GM12875 (cell line): Measurements from ENCODE around the gene SALL2.

Experiments
- H3K4me3 ChIP-seq: one replicate; pipeline ENCODE4 v1.5.1; 2011; ENCODE audit warnings: low read depth, low read length, control low read depth
- TF ChIP-seq, protein P1 (sequence below): IDR thresholded peaks from 2 replicates; pipeline ENCODE4 v1.5.1; 2011; ENCODE audit warnings: low read depth, mild to moderate bottlenecking, control low read depth, inconsistent platforms, low read length, moderate library complexity, borderline replicate concordance; ENCODE audit not compliant: insufficient read depth

The SALL2 gene

DNA sequence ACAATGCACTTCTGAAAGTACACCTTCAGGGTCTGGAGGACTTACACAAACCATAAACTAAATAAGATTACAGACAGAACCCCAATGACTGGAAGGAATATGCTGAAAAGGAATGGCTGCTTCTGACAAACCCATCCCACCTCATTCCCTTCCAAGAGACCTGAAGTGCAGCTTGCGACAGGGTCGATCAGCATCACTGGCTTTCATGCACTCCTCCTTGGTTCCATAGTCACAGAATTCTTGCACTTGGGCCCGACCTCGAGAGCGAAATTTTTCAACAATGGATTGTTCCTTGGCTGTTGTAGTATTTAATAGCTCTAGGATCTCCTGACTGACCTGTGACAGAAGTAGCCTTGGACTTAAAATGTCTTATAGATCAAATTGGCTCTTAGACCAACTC lies 24.6 kb downstream of the SALL2 start:
- no peak overlapping the region for H3K4me3 ChIP-seq
- TF ChIP-seq, protein P1, sequence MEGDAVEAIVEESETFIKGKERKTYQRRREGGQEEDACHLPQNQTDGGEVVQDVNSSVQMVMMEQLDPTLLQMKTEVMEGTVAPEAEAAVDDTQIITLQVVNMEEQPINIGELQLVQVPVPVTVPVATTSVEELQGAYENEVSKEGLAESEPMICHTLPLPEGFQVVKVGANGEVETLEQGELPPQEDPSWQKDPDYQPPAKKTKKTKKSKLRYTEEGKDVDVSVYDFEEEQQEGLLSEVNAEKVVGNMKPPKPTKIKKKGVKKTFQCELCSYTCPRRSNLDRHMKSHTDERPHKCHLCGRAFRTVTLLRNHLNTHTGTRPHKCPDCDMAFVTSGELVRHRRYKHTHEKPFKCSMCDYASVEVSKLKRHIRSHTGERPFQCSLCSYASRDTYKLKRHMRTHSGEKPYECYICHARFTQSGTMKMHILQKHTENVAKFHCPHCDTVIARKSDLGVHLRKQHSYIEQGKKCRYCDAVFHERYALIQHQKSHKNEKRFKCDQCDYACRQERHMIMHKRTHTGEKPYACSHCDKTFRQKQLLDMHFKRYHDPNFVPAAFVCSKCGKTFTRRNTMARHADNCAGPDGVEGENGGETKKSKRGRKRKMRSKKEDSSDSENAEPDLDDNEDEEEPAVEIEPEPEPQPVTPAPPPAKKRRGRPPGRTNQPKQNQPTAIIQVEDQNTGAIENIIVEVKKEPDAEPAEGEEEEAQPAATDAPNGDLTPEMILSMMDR = no peak

DNA sequence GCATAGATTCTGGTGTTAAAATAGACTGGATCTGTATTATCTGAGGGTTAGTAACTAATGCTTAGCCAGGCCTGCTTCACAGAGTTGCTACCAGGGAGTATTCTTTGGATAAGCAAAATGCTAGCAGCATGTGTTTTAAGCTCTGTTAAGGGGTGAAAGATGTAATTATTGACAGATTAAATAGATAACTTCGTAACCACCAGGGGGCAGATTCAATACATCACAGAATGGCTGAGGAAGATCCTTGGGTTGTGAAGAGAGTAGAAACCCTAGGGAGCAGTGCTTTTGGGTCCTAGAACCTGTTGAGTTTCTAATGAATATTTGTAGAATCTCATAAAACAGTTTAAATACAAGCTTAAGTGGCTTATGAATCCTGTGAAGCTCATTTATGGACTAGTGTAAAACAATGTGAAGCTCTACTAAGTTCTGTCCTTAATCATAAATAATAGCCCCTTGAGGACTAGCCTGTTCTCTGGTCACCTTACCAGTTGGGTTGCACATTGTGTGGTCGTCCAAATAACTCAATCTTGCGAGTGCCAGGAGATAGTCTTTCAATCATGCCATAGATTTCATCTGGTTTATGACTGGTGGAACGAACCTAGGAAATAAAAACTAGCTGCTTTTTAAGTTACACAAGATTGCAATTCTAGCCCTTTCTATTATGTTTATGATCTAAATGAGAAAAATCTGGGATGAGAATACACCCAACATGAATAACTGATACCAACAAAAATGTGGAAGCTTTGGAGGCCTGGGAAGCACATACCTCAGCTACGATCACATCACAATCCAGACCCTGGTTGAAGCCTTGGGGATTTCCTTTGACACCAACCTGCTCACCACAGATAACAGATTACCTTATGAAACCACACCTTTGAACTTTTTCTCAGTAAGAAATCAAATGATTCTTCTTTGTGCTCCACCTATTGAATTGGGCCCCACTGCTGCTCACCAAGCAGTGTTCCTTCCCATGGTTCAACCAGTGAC lies 27.3 kb downstream of the SALL2 start:
- no peak overlapping the region for H3K4me3 ChIP-seq
- TF ChIP-seq, protein P1 = peak; percentile 35; the same call in 1 of the 2 replicates

DNA sequence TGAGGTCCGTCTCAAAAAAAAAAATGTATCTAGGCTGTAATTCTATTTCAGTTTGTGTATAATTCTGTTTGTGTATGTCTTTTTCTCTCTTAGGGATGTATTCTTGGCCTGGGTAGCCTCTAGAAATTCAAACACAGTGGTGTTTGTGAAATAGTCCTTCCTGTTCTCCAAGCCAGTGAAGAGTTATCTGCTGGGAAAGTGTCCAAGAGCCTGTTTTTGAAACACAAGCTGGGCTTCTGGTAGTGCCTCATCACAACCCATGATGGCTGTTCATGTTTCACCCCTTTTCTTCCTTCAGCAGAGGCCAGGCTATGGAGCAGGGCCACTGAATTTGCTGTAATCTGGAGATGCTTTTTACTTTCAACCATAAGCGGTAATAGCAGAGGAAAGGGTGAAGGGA lies 29.7 kb downstream of the SALL2 start:
- TF ChIP-seq, protein P1 = no peak
- H3K4me3 ChIP-seq = no peak overlapping the region

DNA sequence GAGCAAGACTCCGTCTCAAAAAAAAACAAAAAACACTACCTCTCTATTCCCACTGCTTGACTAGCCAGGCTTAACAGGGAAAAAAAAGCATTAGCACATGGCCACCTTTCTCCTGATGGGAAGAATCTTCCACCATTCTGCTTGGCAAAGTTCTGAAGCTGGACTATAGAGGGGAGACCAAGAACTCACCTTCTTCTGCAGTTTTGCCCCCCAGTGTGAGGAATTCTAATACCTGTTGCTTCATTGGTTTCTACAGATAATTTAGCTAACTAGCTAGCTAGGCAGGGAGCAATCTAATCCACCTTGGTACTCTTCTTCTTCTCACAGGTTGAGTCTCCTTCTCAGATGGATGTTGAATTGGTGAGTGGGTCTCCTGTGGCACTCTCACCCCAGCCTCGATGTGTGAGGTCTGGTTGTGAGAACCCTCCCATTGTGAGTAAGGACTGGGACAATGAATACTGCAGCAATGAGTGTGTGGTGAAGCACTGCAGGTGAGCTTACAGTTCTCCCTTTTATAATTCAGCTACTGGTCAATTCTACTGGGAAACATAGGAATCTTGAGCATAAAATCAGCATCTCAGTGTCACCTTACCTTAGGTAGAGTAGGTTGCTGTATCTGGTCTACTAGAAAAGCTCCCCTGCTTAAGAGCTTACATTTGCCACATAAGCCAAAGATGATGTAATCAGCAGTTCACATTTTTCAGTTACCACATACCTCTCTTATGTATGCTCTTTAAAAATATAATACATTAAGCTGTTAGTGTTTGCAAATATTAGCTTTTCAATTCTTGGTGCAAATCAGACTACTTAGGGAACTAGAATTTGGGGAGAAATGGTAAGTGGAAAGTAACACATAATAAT lies 31.0 kb downstream of the SALL2 start:
- TF ChIP-seq, protein P1 = no peak
- H3K4me3 ChIP-seq = no peak overlapping the region

DNA sequence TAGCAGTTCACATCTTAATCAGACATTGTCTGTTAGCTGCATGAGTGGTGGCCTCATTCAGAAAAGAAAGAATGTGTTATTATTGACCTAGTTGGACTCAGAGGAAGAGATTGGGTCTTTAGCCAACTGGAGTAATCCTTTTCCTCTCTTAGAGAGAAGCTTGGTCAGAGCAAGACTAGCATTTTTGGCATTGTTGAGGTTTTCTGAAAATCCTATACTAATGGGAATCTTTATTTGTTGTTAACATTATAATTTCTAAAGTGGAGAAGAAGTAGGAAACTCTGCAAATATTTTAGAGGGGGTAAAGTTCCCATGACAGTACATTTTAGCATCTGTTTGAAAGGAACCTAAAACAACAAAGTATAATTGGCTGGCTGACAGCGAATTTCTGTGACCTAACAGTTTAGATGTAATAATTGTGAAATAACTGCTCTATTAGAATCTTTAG lies 39.5 kb downstream of the SALL2 start:
- TF ChIP-seq, protein P1 = no peak
- no peak overlapping the region for H3K4me3 ChIP-seq

DNA sequence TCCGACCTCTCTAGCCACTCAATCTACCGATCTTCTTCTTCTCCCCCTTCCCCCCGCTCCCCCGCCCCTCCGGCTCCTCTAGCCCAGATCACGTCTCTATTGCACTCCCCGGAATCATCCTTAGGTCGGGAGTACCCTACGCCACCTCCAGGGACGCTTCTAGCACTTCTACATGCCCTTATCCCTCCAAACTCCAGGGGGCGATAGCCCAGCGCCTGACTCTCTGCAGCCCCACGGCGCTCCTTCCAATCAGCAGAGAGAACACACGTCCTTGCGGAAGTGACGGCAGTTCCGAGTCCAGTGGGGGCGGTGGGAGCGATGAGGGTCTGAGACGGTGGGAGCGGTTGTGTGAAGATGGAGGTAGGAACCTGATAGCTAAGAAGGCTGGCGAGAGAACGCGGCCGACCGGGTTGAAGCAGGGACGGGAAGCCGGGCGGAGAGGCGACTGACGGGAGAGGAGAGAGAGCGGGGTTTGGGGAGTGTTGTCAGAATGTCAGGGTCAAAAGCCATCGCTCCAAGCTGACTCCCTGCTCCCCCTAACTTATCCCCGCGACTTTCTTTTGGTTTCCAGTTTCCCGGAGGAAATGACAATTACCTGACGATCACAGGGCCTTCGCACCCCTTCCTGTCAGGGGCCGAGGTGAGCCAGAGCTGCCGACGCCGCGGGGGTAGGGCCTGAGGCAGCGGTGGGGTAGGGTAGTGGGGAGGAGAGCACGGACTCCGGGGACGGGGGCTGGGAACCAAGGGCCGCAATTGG lies 49.0 kb downstream of the SALL2 start, which contains the start of the genes RAB2B and TOX4:
Gene RAB2B, minus strand, starts transcription at position 35 of the 757 bp plus-strand sequence. CDS start 87 bp downstream, outside the sequence.
Gene TOX4, plus strand, starts transcription at position 271 of the 757 bp plus-strand sequence. Its CDS starts 84 bp downstream, at position 355.
- peak within 1 kb of the TSS; percentile 73 for H3K4me3 ChIP-seq
- TF ChIP-seq, protein P1 = peak; percentile 98
